ENCODE measurements around the gene DFFA. TPM values are rescaled to one million over a fixed set of nuclear protein-coding genes. Genes with fewer than 3 reads are reported as not detected.

DFFA gene
- total RNA-seq, 1 experiment from 2014 or later = 86.5 TPM

DNA sequence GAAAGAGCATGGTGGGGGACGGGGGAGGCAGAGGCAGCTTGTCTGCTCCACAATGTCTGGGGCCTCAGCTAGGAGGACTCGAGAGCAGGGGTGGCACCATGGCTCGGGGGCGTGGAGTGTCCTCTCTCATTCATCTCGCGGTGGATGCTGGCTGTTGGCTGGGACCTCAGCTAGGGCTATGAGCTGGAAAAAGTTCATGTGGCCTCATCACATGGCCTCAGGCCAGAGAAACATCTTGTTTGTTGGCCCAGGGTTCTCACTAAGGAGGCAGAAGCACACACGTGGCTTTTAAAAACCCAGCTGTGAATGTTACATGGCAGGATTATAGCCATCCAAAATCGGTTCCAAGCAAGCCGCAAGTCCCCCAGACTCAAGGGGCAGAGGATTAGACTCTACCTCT is 48.3 kb downstream of the DFFA start:
- ChIA-PET POLR2A (no interaction called here), CTCF (interaction anchor here (0.5 to 1.4 kb wide), 3 partner anchors 9 to 76 kb away, joined by 3 to 5 read pairs (median 4); no protein-coding TSS in a partner anchor)
- no peaks in the 10 kb centered on the region for H3K9me3 Mint-ChIP-seq
- no peak for TF ChIP-seq ESRRA (CRISPR knock-in tag; IDR thresholded peaks at IDR 0.05; ENCODE audit: borderline replicate concordance)
- TF ChIP-seq, protein P1, sequence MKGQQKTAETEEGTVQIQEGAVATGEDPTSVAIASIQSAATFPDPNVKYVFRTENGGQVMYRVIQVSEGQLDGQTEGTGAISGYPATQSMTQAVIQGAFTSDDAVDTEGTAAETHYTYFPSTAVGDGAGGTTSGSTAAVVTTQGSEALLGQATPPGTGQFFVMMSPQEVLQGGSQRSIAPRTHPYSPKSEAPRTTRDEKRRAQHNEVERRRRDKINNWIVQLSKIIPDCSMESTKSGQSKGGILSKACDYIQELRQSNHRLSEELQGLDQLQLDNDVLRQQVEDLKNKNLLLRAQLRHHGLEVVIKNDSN (CRISPR knock-in tag; IDR thresholded peaks at IDR 0.05) = no peak
- TF ChIP-seq, protein P2, sequence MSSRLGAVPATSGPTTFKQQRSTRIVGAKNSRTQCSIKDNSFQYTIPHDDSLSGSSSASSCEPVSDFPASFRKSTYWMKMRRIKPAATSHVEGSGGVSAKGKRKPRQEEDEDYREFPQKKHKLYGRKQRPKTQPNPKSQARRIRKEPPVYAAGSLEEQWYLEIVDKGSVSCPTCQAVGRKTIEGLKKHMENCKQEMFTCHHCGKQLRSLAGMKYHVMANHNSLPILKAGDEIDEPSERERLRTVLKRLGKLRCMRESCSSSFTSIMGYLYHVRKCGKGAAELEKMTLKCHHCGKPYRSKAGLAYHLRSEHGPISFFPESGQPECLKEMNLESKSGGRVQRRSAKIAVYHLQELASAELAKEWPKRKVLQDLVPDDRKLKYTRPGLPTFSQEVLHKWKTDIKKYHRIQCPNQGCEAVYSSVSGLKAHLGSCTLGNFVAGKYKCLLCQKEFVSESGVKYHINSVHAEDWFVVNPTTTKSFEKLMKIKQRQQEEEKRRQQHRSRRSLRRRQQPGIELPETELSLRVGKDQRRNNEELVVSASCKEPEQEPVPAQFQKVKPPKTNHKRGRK (CRISPR knock-in tag; IDR thresholded peaks at IDR 0.05; ENCODE audit: borderline replicate concordance) = no peak
- TF ChIP-seq, protein P3, sequence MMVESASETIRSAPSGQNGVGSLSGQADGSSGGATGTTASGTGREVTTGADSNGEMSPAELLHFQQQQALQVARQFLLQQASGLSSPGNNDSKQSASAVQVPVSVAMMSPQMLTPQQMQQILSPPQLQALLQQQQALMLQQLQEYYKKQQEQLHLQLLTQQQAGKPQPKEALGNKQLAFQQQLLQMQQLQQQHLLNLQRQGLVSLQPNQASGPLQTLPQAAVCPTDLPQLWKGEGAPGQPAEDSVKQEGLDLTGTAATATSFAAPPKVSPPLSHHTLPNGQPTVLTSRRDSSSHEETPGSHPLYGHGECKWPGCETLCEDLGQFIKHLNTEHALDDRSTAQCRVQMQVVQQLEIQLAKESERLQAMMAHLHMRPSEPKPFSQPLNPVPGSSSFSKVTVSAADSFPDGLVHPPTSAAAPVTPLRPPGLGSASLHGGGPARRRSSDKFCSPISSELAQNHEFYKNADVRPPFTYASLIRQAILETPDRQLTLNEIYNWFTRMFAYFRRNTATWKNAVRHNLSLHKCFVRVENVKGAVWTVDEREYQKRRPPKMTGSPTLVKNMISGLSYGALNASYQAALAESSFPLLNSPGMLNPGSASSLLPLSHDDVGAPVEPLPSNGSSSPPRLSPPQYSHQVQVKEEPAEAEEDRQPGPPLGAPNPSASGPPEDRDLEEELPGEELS (CRISPR knock-in tag; IDR thresholded peaks at IDR 0.05) = no peak
- no peak for TF ChIP-seq FOXP1 (CRISPR knock-in tag; IDR thresholded peaks at IDR 0.05; ENCODE audit: borderline replicate concordance)
- TF ChIP-seq, protein P4, sequence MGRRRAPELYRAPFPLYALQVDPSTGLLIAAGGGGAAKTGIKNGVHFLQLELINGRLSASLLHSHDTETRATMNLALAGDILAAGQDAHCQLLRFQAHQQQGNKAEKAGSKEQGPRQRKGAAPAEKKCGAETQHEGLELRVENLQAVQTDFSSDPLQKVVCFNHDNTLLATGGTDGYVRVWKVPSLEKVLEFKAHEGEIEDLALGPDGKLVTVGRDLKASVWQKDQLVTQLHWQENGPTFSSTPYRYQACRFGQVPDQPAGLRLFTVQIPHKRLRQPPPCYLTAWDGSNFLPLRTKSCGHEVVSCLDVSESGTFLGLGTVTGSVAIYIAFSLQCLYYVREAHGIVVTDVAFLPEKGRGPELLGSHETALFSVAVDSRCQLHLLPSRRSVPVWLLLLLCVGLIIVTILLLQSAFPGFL (CRISPR knock-in tag; IDR thresholded peaks at IDR 0.05; ENCODE audit: borderline replicate concordance) = no peak
- no peak for TF ChIP-seq ZNF263 (CRISPR knock-in tag; IDR thresholded peaks at IDR 0.05; ENCODE audit: low read depth)
- no peak for TF ChIP-seq OVOL2 (CRISPR knock-in tag; IDR thresholded peaks at IDR 0.05; ENCODE audit: borderline replicate concordance)
- no peak for TF ChIP-seq ZBTB21 (CRISPR knock-in tag; IDR thresholded peaks at IDR 0.05; ENCODE audit: borderline replicate concordance)
- TF ChIP-seq HMGA2 (CRISPR knock-in tag; IDR thresholded peaks at IDR 0.05) = no peak
- TF ChIP-seq, protein P5, sequence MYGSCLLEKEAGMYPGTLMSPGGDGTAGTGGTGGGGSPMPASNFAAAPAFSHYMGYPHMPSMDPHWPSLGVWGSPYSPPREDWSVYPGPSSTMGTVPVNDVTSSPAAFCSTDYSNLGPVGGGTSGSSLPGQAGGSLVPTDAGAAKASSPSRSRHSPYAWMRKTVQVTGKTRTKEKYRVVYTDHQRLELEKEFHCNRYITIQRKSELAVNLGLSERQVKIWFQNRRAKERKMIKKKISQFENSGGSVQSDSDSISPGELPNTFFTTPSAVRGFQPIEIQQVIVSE (CRISPR knock-in tag; IDR thresholded peaks at IDR 0.05; ENCODE audit: borderline replicate concordance) = no peak
- no peak for TF ChIP-seq ZNF416 (CRISPR knock-in tag; IDR thresholded peaks at IDR 0.05)
- TF ChIP-seq ZNF232 (CRISPR knock-in tag; IDR thresholded peaks at IDR 0.05) = no peak
- TF ChIP-seq, protein P6, sequence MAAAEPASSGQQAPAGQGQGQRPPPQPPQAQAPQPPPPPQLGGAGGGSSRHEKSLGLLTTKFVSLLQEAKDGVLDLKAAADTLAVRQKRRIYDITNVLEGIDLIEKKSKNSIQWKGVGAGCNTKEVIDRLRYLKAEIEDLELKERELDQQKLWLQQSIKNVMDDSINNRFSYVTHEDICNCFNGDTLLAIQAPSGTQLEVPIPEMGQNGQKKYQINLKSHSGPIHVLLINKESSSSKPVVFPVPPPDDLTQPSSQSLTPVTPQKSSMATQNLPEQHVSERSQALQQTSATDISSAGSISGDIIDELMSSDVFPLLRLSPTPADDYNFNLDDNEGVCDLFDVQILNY (CRISPR knock-in tag; IDR thresholded peaks at IDR 0.05) = no peak
- TF ChIP-seq, protein P7, sequence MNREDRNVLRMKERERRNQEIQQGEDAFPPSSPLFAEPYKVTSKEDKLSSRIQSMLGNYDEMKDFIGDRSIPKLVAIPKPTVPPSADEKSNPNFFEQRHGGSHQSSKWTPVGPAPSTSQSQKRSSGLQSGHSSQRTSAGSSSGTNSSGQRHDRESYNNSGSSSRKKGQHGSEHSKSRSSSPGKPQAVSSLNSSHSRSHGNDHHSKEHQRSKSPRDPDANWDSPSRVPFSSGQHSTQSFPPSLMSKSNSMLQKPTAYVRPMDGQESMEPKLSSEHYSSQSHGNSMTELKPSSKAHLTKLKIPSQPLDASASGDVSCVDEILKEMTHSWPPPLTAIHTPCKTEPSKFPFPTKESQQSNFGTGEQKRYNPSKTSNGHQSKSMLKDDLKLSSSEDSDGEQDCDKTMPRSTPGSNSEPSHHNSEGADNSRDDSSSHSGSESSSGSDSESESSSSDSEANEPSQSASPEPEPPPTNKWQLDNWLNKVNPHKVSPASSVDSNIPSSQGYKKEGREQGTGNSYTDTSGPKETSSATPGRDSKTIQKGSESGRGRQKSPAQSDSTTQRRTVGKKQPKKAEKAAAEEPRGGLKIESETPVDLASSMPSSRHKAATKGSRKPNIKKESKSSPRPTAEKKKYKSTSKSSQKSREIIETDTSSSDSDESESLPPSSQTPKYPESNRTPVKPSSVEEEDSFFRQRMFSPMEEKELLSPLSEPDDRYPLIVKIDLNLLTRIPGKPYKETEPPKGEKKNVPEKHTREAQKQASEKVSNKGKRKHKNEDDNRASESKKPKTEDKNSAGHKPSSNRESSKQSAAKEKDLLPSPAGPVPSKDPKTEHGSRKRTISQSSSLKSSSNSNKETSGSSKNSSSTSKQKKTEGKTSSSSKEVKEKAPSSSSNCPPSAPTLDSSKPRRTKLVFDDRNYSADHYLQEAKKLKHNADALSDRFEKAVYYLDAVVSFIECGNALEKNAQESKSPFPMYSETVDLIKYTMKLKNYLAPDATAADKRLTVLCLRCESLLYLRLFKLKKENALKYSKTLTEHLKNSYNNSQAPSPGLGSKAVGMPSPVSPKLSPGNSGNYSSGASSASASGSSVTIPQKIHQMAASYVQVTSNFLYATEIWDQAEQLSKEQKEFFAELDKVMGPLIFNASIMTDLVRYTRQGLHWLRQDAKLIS (CRISPR knock-in tag; IDR thresholded peaks at IDR 0.05; ENCODE audit: borderline replicate concordance) = no peak
- TF ChIP-seq, protein P8, sequence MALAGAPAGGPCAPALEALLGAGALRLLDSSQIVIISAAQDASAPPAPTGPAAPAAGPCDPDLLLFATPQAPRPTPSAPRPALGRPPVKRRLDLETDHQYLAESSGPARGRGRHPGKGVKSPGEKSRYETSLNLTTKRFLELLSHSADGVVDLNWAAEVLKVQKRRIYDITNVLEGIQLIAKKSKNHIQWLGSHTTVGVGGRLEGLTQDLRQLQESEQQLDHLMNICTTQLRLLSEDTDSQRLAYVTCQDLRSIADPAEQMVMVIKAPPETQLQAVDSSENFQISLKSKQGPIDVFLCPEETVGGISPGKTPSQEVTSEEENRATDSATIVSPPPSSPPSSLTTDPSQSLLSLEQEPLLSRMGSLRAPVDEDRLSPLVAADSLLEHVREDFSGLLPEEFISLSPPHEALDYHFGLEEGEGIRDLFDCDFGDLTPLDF (CRISPR knock-in tag; IDR thresholded peaks at IDR 0.05) = no peak
- TF ChIP-seq, protein P9, sequence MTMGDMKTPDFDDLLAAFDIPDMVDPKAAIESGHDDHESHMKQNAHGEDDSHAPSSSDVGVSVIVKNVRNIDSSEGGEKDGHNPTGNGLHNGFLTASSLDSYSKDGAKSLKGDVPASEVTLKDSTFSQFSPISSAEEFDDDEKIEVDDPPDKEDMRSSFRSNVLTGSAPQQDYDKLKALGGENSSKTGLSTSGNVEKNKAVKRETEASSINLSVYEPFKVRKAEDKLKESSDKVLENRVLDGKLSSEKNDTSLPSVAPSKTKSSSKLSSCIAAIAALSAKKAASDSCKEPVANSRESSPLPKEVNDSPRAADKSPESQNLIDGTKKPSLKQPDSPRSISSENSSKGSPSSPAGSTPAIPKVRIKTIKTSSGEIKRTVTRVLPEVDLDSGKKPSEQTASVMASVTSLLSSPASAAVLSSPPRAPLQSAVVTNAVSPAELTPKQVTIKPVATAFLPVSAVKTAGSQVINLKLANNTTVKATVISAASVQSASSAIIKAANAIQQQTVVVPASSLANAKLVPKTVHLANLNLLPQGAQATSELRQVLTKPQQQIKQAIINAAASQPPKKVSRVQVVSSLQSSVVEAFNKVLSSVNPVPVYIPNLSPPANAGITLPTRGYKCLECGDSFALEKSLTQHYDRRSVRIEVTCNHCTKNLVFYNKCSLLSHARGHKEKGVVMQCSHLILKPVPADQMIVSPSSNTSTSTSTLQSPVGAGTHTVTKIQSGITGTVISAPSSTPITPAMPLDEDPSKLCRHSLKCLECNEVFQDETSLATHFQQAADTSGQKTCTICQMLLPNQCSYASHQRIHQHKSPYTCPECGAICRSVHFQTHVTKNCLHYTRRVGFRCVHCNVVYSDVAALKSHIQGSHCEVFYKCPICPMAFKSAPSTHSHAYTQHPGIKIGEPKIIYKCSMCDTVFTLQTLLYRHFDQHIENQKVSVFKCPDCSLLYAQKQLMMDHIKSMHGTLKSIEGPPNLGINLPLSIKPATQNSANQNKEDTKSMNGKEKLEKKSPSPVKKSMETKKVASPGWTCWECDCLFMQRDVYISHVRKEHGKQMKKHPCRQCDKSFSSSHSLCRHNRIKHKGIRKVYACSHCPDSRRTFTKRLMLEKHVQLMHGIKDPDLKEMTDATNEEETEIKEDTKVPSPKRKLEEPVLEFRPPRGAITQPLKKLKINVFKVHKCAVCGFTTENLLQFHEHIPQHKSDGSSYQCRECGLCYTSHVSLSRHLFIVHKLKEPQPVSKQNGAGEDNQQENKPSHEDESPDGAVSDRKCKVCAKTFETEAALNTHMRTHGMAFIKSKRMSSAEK (CRISPR knock-in tag; IDR thresholded peaks at IDR 0.05; ENCODE audit: borderline replicate concordance) = no peak
- peaks cover 4% of the 10 kb centered on the region; the same call in 1 of the 2 replicates for H3K4me1 Mint-ChIP-seq
- peaks cover 23% of the 10 kb centered on the region for H3K36me3 Mint-ChIP-seq
- H3K4me3 Mint-ChIP-seq = no peak overlapping the region
- H3K27me3 Mint-ChIP-seq (ENCODE audit: low read depth) = no peaks in the 10 kb centered on the region
- peak overlapping the region; percentile 31; the same call in 1 of the 2 replicates for H3K27ac Mint-ChIP-seq
- no peak for ATAC-seq
- no peak for DNase-seq (ENCODE audit: low spot score)

All from WTC11 (cell line).